Activated effector memory CD4-positive, alpha-beta T cell treated with Interleukin-2 at 50 U/mL for 16 hours (primary cell): ENCODE results near the gene ZNF222.
A peak's percentile ranks its signal among the peaks of the same experiment; 100 is the strongest.

Experiments
- DNase-seq: peaks from one replicate; pipeline ENCODE4 v3.0.0-alpha.2; 2020

Gene ZNF222

GRCh38 chr19:44055870-44056269, 30.7 kb downstream of the ZNF222 start:
- DNase-seq: no peak

- no peak for DNase-seq
These were observed 34.0 kb downstream of the ZNF222 start for GRCh38 chr19:44059229-44059628.

GRCh38 chr19:44061038-44061437, 35.9 kb downstream of the ZNF222 start:
- no peak for DNase-seq

GRCh38 chr19:44066305-44066704, 41.1 kb downstream of the ZNF222 start:
- no peak for DNase-seq

- DNase-seq: no peak
These were observed 44.2 kb downstream of the ZNF222 start for GRCh38 chr19:44069415-44069814.

- peak; percentile 74 for DNase-seq
These were observed 46.8 kb downstream of the ZNF222 start, which contains the start of gene ZNF284 for GRCh38 chr19:44071824-44072542. Gene ZNF284 (plus strand): TSS chr19:44072159. CDS start chr19:44076390, 4,231 bp downstream.

GRCh38 chr19:44072543-44073401, 47.6 kb downstream of the ZNF222 start:
- no peak for DNase-seq

GRCh38 chr19:44076325-44076724, 51.1 kb downstream of the ZNF222 start:
- DNase-seq: no peak
